ENCODE data around the gene BICDL1. TPM values are rescaled to one million over a fixed set of nuclear protein-coding genes. Genes with fewer than 3 reads are reported as not detected.

BICDL1 gene, protein sequence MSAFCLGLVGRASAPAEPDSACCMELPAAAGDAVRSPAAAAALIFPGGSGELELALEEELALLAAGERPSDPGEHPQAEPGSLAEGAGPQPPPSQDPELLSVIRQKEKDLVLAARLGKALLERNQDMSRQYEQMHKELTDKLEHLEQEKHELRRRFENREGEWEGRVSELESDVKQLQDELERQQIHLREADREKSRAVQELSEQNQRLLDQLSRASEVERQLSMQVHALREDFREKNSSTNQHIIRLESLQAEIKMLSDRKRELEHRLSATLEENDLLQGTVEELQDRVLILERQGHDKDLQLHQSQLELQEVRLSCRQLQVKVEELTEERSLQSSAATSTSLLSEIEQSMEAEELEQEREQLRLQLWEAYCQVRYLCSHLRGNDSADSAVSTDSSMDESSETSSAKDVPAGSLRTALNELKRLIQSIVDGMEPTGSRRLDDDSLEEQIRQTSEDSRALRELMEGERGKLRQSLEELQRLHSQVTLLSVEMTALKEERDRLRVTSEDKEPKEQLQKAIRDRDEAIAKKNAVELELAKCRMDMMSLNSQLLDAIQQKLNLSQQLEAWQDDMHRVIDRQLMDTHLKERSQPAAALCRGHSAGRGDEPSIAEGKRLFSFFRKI
- 10.0 and 10.5 TPM in 2 replicates for total RNA-seq (2013; cell fraction: nucleolus; rRNA removed)
- total RNA-seq (2014; rRNA removed), result 6.1 and 6.9 TPM in 2 replicates
- 3.6 and 4.7 TPM in 2 replicates for total RNA-seq (2014; rRNA removed; fragmentation: Illumina TruSeq; extraction: Trizol)
- total RNA-seq (2021), result 8.8 and 10.0 TPM in 2 replicates
- polyA plus RNA-seq (2011; ENCODE audit: low read depth), result 1.6 TPM
- 12.3 and 12.7 TPM in 2 replicates for polyA plus RNA-seq (2011; rRNA removed)
- polyA plus RNA-seq (2011; cell fraction: cytosol; rRNA removed), result 11.2 and 16.0 TPM in 2 replicates
- 64.9 and 71.4 TPM in 2 replicates for polyA plus RNA-seq (2011; cell fraction: nucleus; rRNA removed)
- polyA plus RNA-seq (2012), result 3.0 and 3.7 TPM in 2 replicates
- 1.9 and 4.9 TPM in 2 replicates for polyA plus RNA-seq (2014; fragmentation: Illumina TruSeq; extraction: Trizol)
- 1 to 10 TPM in 1 of 2 experiments, under 1 TPM in 1; 0.72 to 1.2 TPM for polyA plus RNA-seq (2014; fragmentation: Nextera tagmentation; extraction: Ambion mirVana)
- polyA plus RNA-seq (2014; rRNA removed), result 8.6 and 8.7 TPM in 2 replicates
- polyA plus RNA-seq (2016; fragmentation: Nextera tagmentation; extraction: Ambion mirVana), result 1 to 10 TPM in 1 of 2 experiments, under 1 TPM in 1; 0.82 to 1.7 TPM
- 5.9 and 12.7 TPM in 2 replicates for polyA minus RNA-seq (2011; rRNA and poly(A)+ RNA removed)
- polyA minus RNA-seq (2011; cell fraction: cytosol; rRNA and poly(A)+ RNA removed), result 5.2 and 6.8 TPM in 2 replicates
- 7.7 and 14.5 TPM in 2 replicates for polyA minus RNA-seq (2011; cell fraction: nucleus; rRNA and poly(A)+ RNA removed)
- Bru-seq, nascent RNA, result percentile 41 among the genes with signal in this experiment
- BruChase-seq, experiment 1, labeled RNA remaining after a 6-hour chase, result percentile 44 among the genes with signal in this experiment
- BruChase-seq, experiment 2, labeled RNA remaining after a 2-hour chase, result percentile 46 among the genes with signal in this experiment
- long read RNA-seq, experiment 1, partial matches to known transcripts, result 1 of 2 reads
- long read RNA-seq, experiment 1, other reads (novel, unspliced or antisense), result 1 of 2 reads
- long read RNA-seq, experiment 2, partial matches to known transcripts, result 0 of 1 reads
- long read RNA-seq, experiment 2, other reads (novel, unspliced or antisense), result 1 of 1 reads

DNA sequence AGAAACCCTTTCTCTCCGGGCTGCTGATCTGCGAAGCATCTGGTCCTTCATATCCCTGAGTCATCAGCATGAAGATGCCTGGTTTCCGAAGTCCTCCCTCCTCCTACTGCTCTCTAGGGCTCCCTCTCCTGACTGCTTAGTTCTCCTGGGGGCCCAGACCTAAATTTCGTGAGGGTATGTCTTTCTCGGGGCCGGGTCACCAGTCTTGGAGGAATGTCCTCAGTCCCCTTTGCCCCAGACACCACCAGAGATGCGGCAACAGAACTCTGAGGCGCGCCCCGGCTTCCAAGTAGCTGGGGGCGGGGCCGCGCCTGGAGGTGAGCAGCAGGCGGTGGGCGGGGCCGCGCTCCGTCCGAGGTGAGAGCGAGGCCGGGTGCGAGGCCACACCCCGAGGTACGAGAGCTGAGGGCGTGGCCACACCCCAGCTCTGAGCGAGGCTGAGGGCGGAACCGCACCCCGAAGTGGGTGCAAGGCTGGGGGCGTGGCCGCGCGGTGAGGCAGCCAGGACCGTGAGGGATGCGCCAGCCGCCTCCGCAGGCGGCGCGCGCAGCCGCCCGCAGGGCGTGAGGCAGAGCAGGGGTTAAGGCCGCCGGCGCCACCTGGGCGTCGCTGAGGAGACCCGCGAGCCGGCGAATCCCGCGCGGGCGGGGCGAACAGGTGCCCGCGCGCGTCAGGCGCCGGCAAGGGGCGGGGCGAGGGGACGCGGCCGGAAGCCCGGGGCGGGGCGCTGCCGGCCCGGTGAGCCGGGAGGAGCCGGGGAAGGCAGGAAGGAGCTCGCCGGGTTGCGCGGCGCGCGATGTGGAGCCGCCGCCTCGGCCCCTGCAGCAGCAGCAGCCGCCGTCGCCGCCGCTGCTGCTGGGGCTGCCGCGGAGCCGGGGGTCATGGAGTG is at the start of gene BICDL1:
TSS of gene BICDL1 (plus strand) at position 765 of the 889 bp plus-strand sequence. CDS start 633 bp downstream, outside the sequence.
- Histone ChIP-seq H3K27me3 (replicated peaks in 1 of 2; ENCODE audit: control insufficient read depth in 2 of 2, insufficient read depth in 2 of 2, low read length in 1 of 2) (no peaks in the 10 kb centered on the region), H3K9ac (ENCODE audit: control insufficient read depth, insufficient read depth, low read length) (no peak within 1 kb of the TSS), H3K4me3 (peak within 1 kb of the TSS; percentile 82), H3K4me1 (ENCODE audit: control insufficient read depth, insufficient read depth, low read length) (peaks cover 6% of the 10 kb centered on the region), H2AFZ (ENCODE audit: control insufficient read depth, low read depth, low read length) (peak within 1 kb of the TSS; percentile 71), H3K4me2 (ENCODE audit: control insufficient read depth, insufficient read depth) (peak within 1 kb of the TSS; percentile 82), H3K79me2 (ENCODE audit: control insufficient read depth, insufficient read depth, low read length) (no peaks in the 10 kb centered on the region), H4K20me1 (ENCODE audit: control insufficient read depth, insufficient read depth) (peaks cover 4% of the 10 kb centered on the region; the same call in 1 of the 2 replicates), H3K27ac (ENCODE audit: control insufficient read depth, insufficient read depth) (no peak within 1 kb of the TSS), H3K36me3 (ENCODE audit: control insufficient read depth in 2 of 2, insufficient read depth in 2 of 2, low read length in 1 of 2) (no peaks in the 10 kb centered on the region), H3K9me3 (replicated peaks; ENCODE audit: control insufficient read depth, insufficient read depth, low read length) (no peaks in the 10 kb centered on the region)
- ATAC-seq (peak; percentile 91), FAIRE-seq (peak; percentile 84), DNase-seq (ENCODE audit: low read depth, low spot score) (peak; percentile 69)
- intact Hi-C loops (cut with micrococcal nuclease; ENCODE audit: unreplicated experiment), result loop anchor here (2.0 to 10.0 kb wide), 3 partner anchors 98 to 321 kb away; partner anchors contain the start of genes GCN1 and PRKAB1
- WGBS (ENCODE audit: insufficient coverage, insufficient replicate concordance, low lambda C conversion rate, missing lambda C conversion rate), result 1% methylated on average over 78 of the region's 94 CpGs
- RAD21 ChIA-PET (ENCODE audit: unreplicated experiment), result interaction anchor here (0.7 to 3.3 kb wide), 18 partner anchors 11 to 320 kb away, joined by 3 to 36 read pairs (median 4); partner anchors contain the start of genes PXN, RAB35 and RPLP0
- CTCF ChIA-PET, result interaction anchor here (0.7 to 2.6 kb wide), 9 partner anchors 14 to 317 kb away, joined by 3 to 18 read pairs (median 3); partner anchors contain the start of gene RPLP0
- in situ Hi-C loops (cut with MboI), result no loop called here
- POLR2A ChIA-PET, result interaction anchor here (0.8 to 2.8 kb wide), 5 partner anchors 26 to 130 kb away, joined by 4 to 18 read pairs (median 4); no protein-coding TSS in a partner anchor
- BruUV-seq (replicated peaks), result no TSS peak
- SMC1A ChIA-PET (ENCODE audit: uncharacterized antibody, unreplicated experiment), result interaction anchor here (0.5 to 2.1 kb wide), 5 partner anchors 18 to 98 kb away, joined by 3 to 8 read pairs (median 5); no protein-coding TSS in a partner anchor
- no peak for TF ChIP-seq CREB1 (IDR thresholded peaks at IDR 0.05; ENCODE audit: low read depth)
- peak; percentile 21; the same call in 1 of the 2 replicates for TF ChIP-seq NRF1 (conservative IDR thresholded peaks at IDR 0.05; ENCODE audit: low read depth, low read length)
- TF ChIP-seq SP1 (IDR thresholded peaks at IDR 0.05; ENCODE audit: low read depth, low read length), result no peak
- no peak for TF ChIP-seq ATF7 (IDR thresholded peaks at IDR 0.05; ENCODE audit: low read depth)
- no peak for TF ChIP-seq ZZZ3 (IDR thresholded peaks at IDR 0.05; ENCODE audit: control insufficient read depth, insufficient read length, low read depth)
- no peak for TF ChIP-seq STAT3 (IDR thresholded peaks at IDR 0.05; ENCODE audit: low read depth, low read length)
- no peak for TF ChIP-seq CBFB (IDR thresholded peaks at IDR 0.05; ENCODE audit: low read depth)
- TF ChIP-seq, protein P1, sequence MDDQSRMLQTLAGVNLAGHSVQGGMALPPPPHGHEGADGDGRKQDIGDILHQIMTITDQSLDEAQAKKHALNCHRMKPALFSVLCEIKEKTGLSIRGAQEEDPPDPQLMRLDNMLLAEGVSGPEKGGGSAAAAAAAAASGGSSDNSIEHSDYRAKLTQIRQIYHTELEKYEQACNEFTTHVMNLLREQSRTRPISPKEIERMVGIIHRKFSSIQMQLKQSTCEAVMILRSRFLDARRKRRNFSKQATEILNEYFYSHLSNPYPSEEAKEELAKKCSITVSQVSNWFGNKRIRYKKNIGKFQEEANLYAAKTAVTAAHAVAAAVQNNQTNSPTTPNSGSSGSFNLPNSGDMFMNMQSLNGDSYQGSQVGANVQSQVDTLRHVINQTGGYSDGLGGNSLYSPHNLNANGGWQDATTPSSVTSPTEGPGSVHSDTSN (IDR thresholded peaks at IDR 0.05; ENCODE audit: insufficient replicate concordance, low read depth, low read length), result no peak
- no peak for TF ChIP-seq FOXK2 (IDR thresholded peaks at IDR 0.05)
- TF ChIP-seq TAF1 (IDR thresholded peaks at IDR 0.05; ENCODE audit: borderline replicate concordance, low read depth, low read length), result no peak
- TF ChIP-seq, protein P2, sequence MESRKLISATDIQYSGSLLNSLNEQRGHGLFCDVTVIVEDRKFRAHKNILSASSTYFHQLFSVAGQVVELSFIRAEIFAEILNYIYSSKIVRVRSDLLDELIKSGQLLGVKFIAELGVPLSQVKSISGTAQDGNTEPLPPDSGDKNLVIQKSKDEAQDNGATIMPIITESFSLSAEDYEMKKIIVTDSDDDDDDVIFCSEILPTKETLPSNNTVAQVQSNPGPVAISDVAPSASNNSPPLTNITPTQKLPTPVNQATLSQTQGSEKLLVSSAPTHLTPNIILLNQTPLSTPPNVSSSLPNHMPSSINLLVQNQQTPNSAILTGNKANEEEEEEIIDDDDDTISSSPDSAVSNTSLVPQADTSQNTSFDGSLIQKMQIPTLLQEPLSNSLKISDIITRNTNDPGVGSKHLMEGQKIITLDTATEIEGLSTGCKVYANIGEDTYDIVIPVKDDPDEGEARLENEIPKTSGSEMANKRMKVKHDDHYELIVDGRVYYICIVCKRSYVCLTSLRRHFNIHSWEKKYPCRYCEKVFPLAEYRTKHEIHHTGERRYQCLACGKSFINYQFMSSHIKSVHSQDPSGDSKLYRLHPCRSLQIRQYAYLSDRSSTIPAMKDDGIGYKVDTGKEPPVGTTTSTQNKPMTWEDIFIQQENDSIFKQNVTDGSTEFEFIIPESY (IDR thresholded peaks at IDR 0.05), result no peak
- TF ChIP-seq ZNF274 (IDR thresholded peaks at IDR 0.05; ENCODE audit: insufficient read depth, insufficient read length), result no peak
- TF ChIP-seq POU2F2 (IDR thresholded peaks at IDR 0.05; ENCODE audit: borderline replicate concordance, low read depth, low read length), result no peak
- TF ChIP-seq HCFC1 (IDR thresholded peaks at IDR 0.05; ENCODE audit: low read length), result no peak
